ENCODE measurements around the gene FAM193B.
"Not testable (repeated sequence)": the region's sequence is repeated elsewhere in the genome, so short reads cannot be mapped to it uniquely, and the experiment has no call there.

Gene FAM193B

GRCh38 chr5:177576169-177576568 is 21.8 kb upstream of the FAM193B start:
- no peak for DNase-seq (ENCODE audit: low read depth in 3 of 3)

GRCh38 chr5:177575488-177575887 is 21.1 kb upstream of the FAM193B start:
- DNase-seq (ENCODE audit: low read depth in 3 of 3), result no peak

- DNase-seq (ENCODE audit: low read depth in 3 of 3), result no peak
Observed at GRCh38 chr5:177569894-177570293, 15.5 kb upstream of the FAM193B start.

- DNase-seq (ENCODE audit: low read depth in 3 of 3), result no peak
Observed at GRCh38 chr5:177568326-177568725, 14.0 kb upstream of the FAM193B start.

- DNase-seq (ENCODE audit: low read depth in 3 of 3), result no peak
Observed at GRCh38 chr5:177565046-177565445, 10.7 kb upstream of the FAM193B start.

GRCh38 chr5:177559446-177559941 is 5.1 kb upstream of the FAM193B start:
- not testable (repeated sequence) for DNase-seq (ENCODE audit: low read depth in 3 of 3)

GRCh38 chr5:177557796-177558195 is 3.4 kb upstream of the FAM193B start:
- DNase-seq (ENCODE audit: low read depth in 3 of 3), result no peak

- DNase-seq (ENCODE audit: low read depth in 3 of 3), result no peak
Observed at GRCh38 chr5:177557041-177557647, 2.8 kb upstream of the FAM193B start.

GRCh38 chr5:177555665-177556064 is 1.3 kb upstream of the FAM193B start:
- no peak for DNase-seq (ENCODE audit: low read depth in 3 of 3)

- no peak for DNase-seq (ENCODE audit: low read depth in 3 of 3)
Observed at GRCh38 chr5:177555228-177555627, 865 bp upstream of the FAM193B start.

- DNase-seq (ENCODE audit: low read depth in 3 of 3), result peak in 2 of 3 donors; percentile 20 to 55
Observed at GRCh38 chr5:177553671-177554429, 513 bp downstream of the FAM193B start.

- DNase-seq (ENCODE audit: low read depth in 3 of 3), result no peak
Observed at GRCh38 chr5:177552839-177553455, 1.4 kb downstream of the FAM193B start.

- no peak for DNase-seq (ENCODE audit: low read depth in 3 of 3)
Observed at GRCh38 chr5:177550122-177550521, 4.2 kb downstream of the FAM193B start.

- no peak for DNase-seq (ENCODE audit: low read depth in 3 of 3)
Observed at GRCh38 chr5:177548495-177548894, 5.9 kb downstream of the FAM193B start.

GRCh38 chr5:177547736-177548135 is 6.6 kb downstream of the FAM193B start:
- no peak for DNase-seq (ENCODE audit: low read depth in 3 of 3)

- no peak for DNase-seq (ENCODE audit: low read depth in 3 of 3)
Observed at GRCh38 chr5:177546258-177546741, 8.1 kb downstream of the FAM193B start.

GRCh38 chr5:177545487-177546257 is 8.7 kb downstream of the FAM193B start:
- no peak for DNase-seq (ENCODE audit: low read depth in 3 of 3)

GRCh38 chr5:177542816-177543465 is 11.4 kb downstream of the FAM193B start:
- no peak for DNase-seq (ENCODE audit: low read depth in 3 of 3)

GRCh38 chr5:177540438-177540837 is 13.9 kb downstream of the FAM193B start:
- DNase-seq (ENCODE audit: low read depth in 3 of 3), result no peak

GRCh38 chr5:177539411-177539810 is 15.0 kb downstream of the FAM193B start:
- no peak for DNase-seq (ENCODE audit: low read depth in 3 of 3)

- no peak for DNase-seq (ENCODE audit: low read depth in 3 of 3)
Observed at GRCh38 chr5:177538876-177539275, 15.5 kb downstream of the FAM193B start.

Measured in stimulated activated CD4-positive, alpha-beta T cell treated with anti-CD3 and anti-CD28 coated beads, TNF-alpha, amount 100 ng/mL, for 48 hours (primary cell).